Osteocyte (in vitro differentiated cells): Measurements from ENCODE around the gene PPOX. TPM values are rescaled to one million over a fixed set of nuclear protein-coding genes. Genes with fewer than 3 reads are reported as not detected.

Experiments
- DNase-seq: peaks from one replicate; pipeline ENCODE4 v3.0.0; 2021; ENCODE audit warnings: mixed read lengths; ENCODE audit not compliant: unreplicated experiment; ENCODE audit errors: extremely low spot score
- H3K27ac Mint-ChIP-seq: one replicate; pipeline ENCODE4 v1.8.0; 2021; ENCODE audit warnings: mild to moderate bottlenecking, mixed read lengths; ENCODE audit not compliant: unreplicated experiment
- H3K27me3 Mint-ChIP-seq: one replicate; pipeline ENCODE4 v1.8.0; 2021; ENCODE audit warnings: mixed read lengths; ENCODE audit not compliant: unreplicated experiment
- H3K36me3 Mint-ChIP-seq: one replicate; pipeline ENCODE4 v1.8.0; 2021; ENCODE audit warnings: mixed read lengths; ENCODE audit not compliant: unreplicated experiment
- H3K4me1 Mint-ChIP-seq: one replicate; pipeline ENCODE4 v1.8.0; 2021; ENCODE audit warnings: mixed read lengths; ENCODE audit not compliant: unreplicated experiment
- H3K4me3 Mint-ChIP-seq: one replicate; pipeline ENCODE4 v1.8.0; 2021; ENCODE audit warnings: mild to moderate bottlenecking, moderate library complexity, mixed read lengths; ENCODE audit not compliant: unreplicated experiment
- H3K9me3 Mint-ChIP-seq: one replicate; pipeline ENCODE4 v1.8.0; 2021; ENCODE audit warnings: mixed read lengths; ENCODE audit not compliant: unreplicated experiment
- CTCF ChIP-seq: fragments of 200-600 bp; sonication (generic); IDR thresholded peaks from 2 replicates; pipeline ENCODE4 v1.5.0; 2021; ENCODE audit warnings: antibody characterized with exemption, mild to moderate bottlenecking, moderate library complexity
- total RNA-seq: library from RNA; stranded (reverse); gene quantifications from 2 replicates; pipeline ENCODE4 v1.2.1, GENCODE V29; 2021

Gene PPOX
- total RNA-seq, 1 donor from 2014 or later = 37.9 TPM

- TF ChIP-seq CTCF = no peak
- Mint-ChIP-seq H3K27me3 (no peaks in the 10 kb centered on the region), H3K36me3 (peaks cover 24% of the 10 kb centered on the region), H3K4me3 (peak overlapping the region; percentile 100), H3K4me1 (peaks cover 40% of the 10 kb centered on the region), H3K9me3 (no peaks in the 10 kb centered on the region), H3K27ac (peak overlapping the region; percentile 97)
- no peak for DNase-seq
These were observed 10.4 kb downstream of the PPOX start for GRCh38 chr1:161176468-161177111.

GRCh38 chr1:161177112-161177935 is 11.1 kb downstream of the PPOX start, which contains the start of gene B4GALT3:
TSS of gene B4GALT3 (minus strand) at chr1:161177507. CDS start at chr1:161176060, 1,447 bp downstream.
- peaks cover 20% of the 10 kb centered on the region for H3K36me3 Mint-ChIP-seq
- H3K27me3 Mint-ChIP-seq = no peaks in the 10 kb centered on the region
- TF ChIP-seq CTCF = no peak
- peak within 1 kb of the TSS; percentile 100 for H3K4me3 Mint-ChIP-seq
- H3K9me3 Mint-ChIP-seq = no peaks in the 10 kb centered on the region
- H3K4me1 Mint-ChIP-seq = peaks cover 42% of the 10 kb centered on the region
- H3K27ac Mint-ChIP-seq = peak within 1 kb of the TSS; percentile 97
- DNase-seq = peak; percentile 96

GRCh38 chr1:161177936-161178244 is 11.7 kb downstream of the PPOX start:
- TF ChIP-seq CTCF = no peak
- DNase-seq = no peak
- Mint-ChIP-seq H3K4me3 (peak overlapping the region; percentile 100), H3K27me3 (no peaks in the 10 kb centered on the region), H3K36me3 (peaks cover 17% of the 10 kb centered on the region), H3K4me1 (peaks cover 41% of the 10 kb centered on the region), H3K9me3 (no peaks in the 10 kb centered on the region), H3K27ac (peak overlapping the region; percentile 97)

- no peak for TF ChIP-seq CTCF
- Mint-ChIP-seq H3K4me1 (peaks cover 32% of the 10 kb centered on the region), H3K36me3 (peaks cover 1% of the 10 kb centered on the region), H3K4me3 (no peak overlapping the region), H3K27me3 (no peaks in the 10 kb centered on the region), H3K9me3 (no peaks in the 10 kb centered on the region), H3K27ac (no peak overlapping the region)
- no peak for DNase-seq
These were observed 13.5 kb downstream of the PPOX start for GRCh38 chr1:161179698-161180097.

GRCh38 chr1:161180639-161181038 is 14.4 kb downstream of the PPOX start:
- DNase-seq = no peak

More at GRCh38 chr1:161180639-161181038, 14.4 kb downstream of the PPOX start:
- peak; percentile 38 for TF ChIP-seq CTCF
- H3K9me3 Mint-ChIP-seq = no peaks in the 10 kb centered on the region
- H3K4me1 Mint-ChIP-seq = peaks cover 36% of the 10 kb centered on the region
- H3K36me3 Mint-ChIP-seq = no peaks in the 10 kb centered on the region
- no peaks in the 10 kb centered on the region for H3K27me3 Mint-ChIP-seq
- no peak overlapping the region for H3K27ac Mint-ChIP-seq
- no peak overlapping the region for H3K4me3 Mint-ChIP-seq
